Osteoblast (primary cell): ENCODE results near the gene CHST9. TPM values are rescaled to one million over a fixed set of nuclear protein-coding genes. Genes with fewer than 3 reads are reported as not detected.

Source experiments
- DNase-seq: peaks from one replicate; pipeline ENCODE4 v3.0.0; 2011; ENCODE audit warnings: low spot score, mixed read lengths; ENCODE audit not compliant: insufficient read length; ENCODE audit errors: missing footprints
- H2AFZ ChIP-seq: 2 replicates; pipeline ENCODE4 v1.6.0; 2011; ENCODE audit warnings: mild to moderate bottlenecking, low read length
- H3K27ac ChIP-seq: 2 replicates; pipeline ENCODE4 v1.5.1; 2011; ENCODE audit warnings: mild to moderate bottlenecking, low read depth, low read length, moderate library complexity
- H3K27me3 ChIP-seq: 2 replicates; pipeline ENCODE4 v1.6.0; 2012; ENCODE audit warnings: mild to moderate bottlenecking, control low read depth, inconsistent platforms, low read length, moderate library complexity; ENCODE audit not compliant: insufficient read depth
- H3K36me3 ChIP-seq: 2 replicates; pipeline ENCODE4 v1.5.1; 2011; ENCODE audit warnings: mild to moderate bottlenecking, low read length, control low read depth, moderate library complexity; ENCODE audit not compliant: insufficient read depth
- H3K4me1 ChIP-seq: 2 replicates; pipeline ENCODE4 v1.5.1; 2011; ENCODE audit warnings: mild to moderate bottlenecking, low read length, control low read depth, moderate library complexity; ENCODE audit not compliant: insufficient read depth
- H3K4me2 ChIP-seq: 2 replicates; pipeline ENCODE4 v1.6.0; 2011; ENCODE audit warnings: mild to moderate bottlenecking, low read length; ENCODE audit not compliant: insufficient read depth
- H3K4me3 ChIP-seq: fragments of 200-600 bp; sonication (generic); 3 replicates; pipeline ENCODE4 v1.5.1; 2012; ENCODE audit warnings: mild to moderate bottlenecking, low read length, inconsistent platforms; ENCODE audit not compliant: insufficient read depth
- H3K79me2 ChIP-seq: 2 replicates; pipeline ENCODE4 v1.6.0; 2012; ENCODE audit warnings: mild to moderate bottlenecking, low read length, control low read depth, inconsistent platforms; ENCODE audit not compliant: insufficient read depth
- H3K9me3 ChIP-seq: 2 replicates; pipeline ENCODE4 v1.5.1; 2011; ENCODE audit warnings: low read depth, low read length, control low read depth
- H4K20me1 ChIP-seq: 2 replicates; pipeline ENCODE4 v1.6.0; 2012; ENCODE audit warnings: mild to moderate bottlenecking, low read length, control low read depth; ENCODE audit not compliant: insufficient read depth
- CTCF ChIP-seq: IDR thresholded peaks from 2 replicates; pipeline ENCODE4 v1.5.1; 2011; ENCODE audit warnings: mild to moderate bottlenecking, low read depth, low read length, moderate library complexity; ENCODE audit errors: extremely low read depth
- total RNA-seq: library from RNA; depleted of rRNA; stranded (reverse); fragments of >200 nt; gene quantifications from 2 replicates; pipeline ENCODE4 v1.2.3, GENCODE V29; 2012

CHST9 gene
- total RNA-seq, 1 donor = not detected

- H3K4me3 ChIP-seq = no peak overlapping the region
- TF ChIP-seq CTCF = no peak
- no peaks in the 10 kb centered on the region for H3K27me3 ChIP-seq
Observed at GRCh38 chr18:27054926-27055325, 130.2 kb downstream of the CHST9 start.

GRCh38 chr18:27049969-27050368, 135.1 kb downstream of the CHST9 start:
- no peak overlapping the region for H3K4me2 ChIP-seq
- no peaks in the 10 kb centered on the region for H3K36me3 ChIP-seq
- no peaks in the 10 kb centered on the region for H3K4me1 ChIP-seq
- H3K79me2 ChIP-seq = no peaks in the 10 kb centered on the region
- no peak for DNase-seq
- no peaks in the 10 kb centered on the region for H3K9me3 ChIP-seq
- TF ChIP-seq CTCF = no peak
- H2AFZ ChIP-seq = no peak overlapping the region
- no peak overlapping the region for H3K27ac ChIP-seq
- no peaks in the 10 kb centered on the region for H3K27me3 ChIP-seq
- H3K4me3 ChIP-seq = no peak overlapping the region
- no peaks in the 10 kb centered on the region for H4K20me1 ChIP-seq

More at GRCh38 chr18:27054926-27055325, 130.2 kb downstream of the CHST9 start:
- Histone ChIP-seq H3K9me3 (no peaks in the 10 kb centered on the region), H3K4me2 (no peak overlapping the region), H2AFZ (no peak overlapping the region), H3K36me3 (no peaks in the 10 kb centered on the region), H3K27ac (no peak overlapping the region), H3K79me2 (no peaks in the 10 kb centered on the region), H3K4me1 (no peaks in the 10 kb centered on the region), H4K20me1 (no peaks in the 10 kb centered on the region)
- DNase-seq = no peak

GRCh38 chr18:27045342-27045741, 139.8 kb downstream of the CHST9 start:
- DNase-seq = no peak
- Histone ChIP-seq H3K79me2 (no peaks in the 10 kb centered on the region), H3K4me3 (no peak overlapping the region), H3K27ac (no peak overlapping the region), H3K4me1 (no peaks in the 10 kb centered on the region), H3K9me3 (no peaks in the 10 kb centered on the region), H2AFZ (no peak overlapping the region), H3K27me3 (no peaks in the 10 kb centered on the region), H3K4me2 (no peak overlapping the region), H3K36me3 (no peaks in the 10 kb centered on the region), H4K20me1 (no peaks in the 10 kb centered on the region)
- TF ChIP-seq CTCF = no peak

- Histone ChIP-seq H2AFZ (no peak overlapping the region), H3K27ac (no peak overlapping the region), H3K4me3 (no peak overlapping the region), H3K4me1 (no peaks in the 10 kb centered on the region), H3K36me3 (no peaks in the 10 kb centered on the region), H3K9me3 (no peaks in the 10 kb centered on the region), H3K27me3 (no peaks in the 10 kb centered on the region), H4K20me1 (no peaks in the 10 kb centered on the region), H3K4me2 (no peak overlapping the region), H3K79me2 (no peaks in the 10 kb centered on the region)
- no peak for DNase-seq
- no peak for TF ChIP-seq CTCF
Observed at GRCh38 chr18:27042177-27042576, 142.9 kb downstream of the CHST9 start.
